ENCODE data around the gene MYO1A.

Gene MYO1A

DNA sequence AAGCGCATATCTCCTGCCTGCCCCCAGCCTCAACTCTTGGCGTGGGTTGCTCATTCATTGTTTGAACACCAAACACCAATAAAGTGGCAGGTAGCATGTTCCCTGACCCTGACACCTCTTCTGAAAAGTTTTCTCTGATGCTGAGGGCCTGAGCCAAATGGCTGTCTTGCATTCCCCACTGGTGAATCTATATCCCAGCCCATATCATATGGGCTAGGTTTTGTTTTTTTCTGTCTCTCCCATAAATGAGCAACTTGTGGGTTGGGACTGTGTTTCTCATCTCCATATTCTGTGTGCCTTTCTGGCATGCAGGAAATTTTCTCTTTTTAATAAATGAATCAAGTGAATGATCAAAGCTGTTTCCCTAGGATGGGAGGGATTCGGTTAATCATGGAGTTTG lies 5.0 kb downstream of the MYO1A start:
- 86% methylated on average over 3 of the region's 3 CpGs for WGBS
- H3K9me3 ChIP-seq (ENCODE audit: insufficient read depth, low read depth, low read length): no peaks in the 10 kb centered on the region
- H3K27me3 ChIP-seq (ENCODE audit: insufficient read depth, low read length): no peaks in the 10 kb centered on the region
- no peaks in the 10 kb centered on the region for H3K4me1 ChIP-seq (ENCODE audit: insufficient read depth, low read length)
- H3K4me3 ChIP-seq (ENCODE audit: low read length): no peak overlapping the region
- H3K36me3 ChIP-seq (ENCODE audit: insufficient read depth, low read length): no peaks in the 10 kb centered on the region
- no peak overlapping the region for H3K27ac ChIP-seq (ENCODE audit: low read depth, low read length)
- no peak overlapping the region for H3K9ac ChIP-seq (ENCODE audit: low read depth, low read length)

DNA sequence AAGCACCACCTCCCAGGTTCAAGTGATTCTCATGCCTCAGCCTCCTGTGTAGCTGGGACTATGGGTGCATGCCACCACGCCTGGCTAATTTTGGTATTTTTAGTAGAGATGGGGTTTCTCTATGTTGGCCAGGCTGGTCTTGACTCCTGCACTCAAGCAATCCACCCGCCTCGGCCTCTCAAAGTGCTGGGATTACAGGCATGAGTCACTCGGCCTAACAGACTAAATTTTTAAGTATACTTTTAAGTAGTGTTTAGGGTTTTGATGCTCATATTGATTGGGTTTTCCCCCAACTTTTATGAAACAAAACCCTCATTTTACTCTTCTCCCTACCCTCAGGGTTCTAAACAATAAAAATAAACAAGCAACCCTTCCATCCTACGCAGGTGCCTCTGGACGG lies 5.5 kb downstream of the MYO1A start:
- 90% methylated on average over 5 of the region's 6 CpGs for WGBS
- no peak overlapping the region for H3K4me3 ChIP-seq (ENCODE audit: low read length)
- H3K4me1 ChIP-seq (ENCODE audit: insufficient read depth, low read length): no peaks in the 10 kb centered on the region
- no peak overlapping the region for H3K27ac ChIP-seq (ENCODE audit: low read depth, low read length)
- H3K36me3 ChIP-seq (ENCODE audit: insufficient read depth, low read length): no peaks in the 10 kb centered on the region
- no peaks in the 10 kb centered on the region for H3K27me3 ChIP-seq (ENCODE audit: insufficient read depth, low read length)
- no peak overlapping the region for H3K9ac ChIP-seq (ENCODE audit: low read depth, low read length)
- no peaks in the 10 kb centered on the region for H3K9me3 ChIP-seq (ENCODE audit: insufficient read depth, low read depth, low read length)

DNA sequence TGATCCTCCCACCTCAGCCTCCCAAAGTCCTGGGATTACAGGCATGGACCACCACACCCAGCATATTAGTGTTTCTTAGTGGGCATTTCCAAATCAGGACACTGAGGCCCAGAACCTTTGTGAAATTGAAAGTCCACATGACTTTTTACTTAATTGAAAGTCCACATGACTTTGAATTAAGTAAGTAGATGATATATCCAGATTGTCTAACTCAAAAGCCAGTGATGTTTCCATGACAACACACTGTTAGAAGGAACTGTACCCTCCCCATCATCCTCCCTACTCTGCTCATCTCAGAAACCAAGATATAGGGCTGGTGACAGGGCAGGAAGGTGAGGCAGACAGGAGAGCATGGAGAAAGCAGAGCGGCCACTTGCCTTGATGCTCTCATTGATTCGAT lies 7.2 kb downstream of the MYO1A start:
- no peaks in the 10 kb centered on the region for H3K27me3 ChIP-seq (ENCODE audit: insufficient read depth, low read length)
- no peaks in the 10 kb centered on the region for H3K4me1 ChIP-seq (ENCODE audit: insufficient read depth, low read length)

GRCh38 chr12:57040750-57041149 lies 9.2 kb downstream of the MYO1A start:
- Histone ChIP-seq H3K36me3 (ENCODE audit: insufficient read depth, low read length) (no peaks in the 10 kb centered on the region), H3K4me3 (ENCODE audit: low read length) (no peak overlapping the region), H3K4me1 (ENCODE audit: insufficient read depth, low read length) (no peaks in the 10 kb centered on the region), H3K27me3 (ENCODE audit: insufficient read depth, low read length) (no peaks in the 10 kb centered on the region), H3K9me3 (ENCODE audit: insufficient read depth, low read depth, low read length) (no peaks in the 10 kb centered on the region), H3K27ac (ENCODE audit: low read depth, low read length) (no peak overlapping the region), H3K9ac (ENCODE audit: low read depth, low read length) (no peak overlapping the region)
- 85% methylated on average over 2 of the region's 2 CpGs for WGBS

More for the DNA sequence above, 7.2 kb downstream of the MYO1A start:
- no peak overlapping the region for H3K4me3 ChIP-seq (ENCODE audit: low read length)
- no peak overlapping the region for H3K27ac ChIP-seq (ENCODE audit: low read depth, low read length)
- no peak overlapping the region for H3K9ac ChIP-seq (ENCODE audit: low read depth, low read length)
- no peaks in the 10 kb centered on the region for H3K9me3 ChIP-seq (ENCODE audit: insufficient read depth, low read depth, low read length)
- WGBS: 97% methylated on average over 2 of the region's 2 CpGs
- H3K36me3 ChIP-seq (ENCODE audit: insufficient read depth, low read length): no peaks in the 10 kb centered on the region

- H3K27me3 ChIP-seq (ENCODE audit: insufficient read depth, low read length): no peaks in the 10 kb centered on the region
- H3K27ac ChIP-seq (ENCODE audit: low read depth, low read length): no peak overlapping the region
- H3K4me1 ChIP-seq (ENCODE audit: insufficient read depth, low read length): no peaks in the 10 kb centered on the region
- H3K9me3 ChIP-seq (ENCODE audit: insufficient read depth, low read depth, low read length): no peaks in the 10 kb centered on the region
- 93% methylated on average over 3 of the region's 4 CpGs for WGBS
- no peak overlapping the region for H3K9ac ChIP-seq (ENCODE audit: low read depth, low read length)
- H3K36me3 ChIP-seq (ENCODE audit: insufficient read depth, low read length): no peaks in the 10 kb centered on the region
- H3K4me3 ChIP-seq (ENCODE audit: low read length): no peak overlapping the region
These were observed 9.7 kb downstream of the MYO1A start for GRCh38 chr12:57040211-57040610.

- no peak overlapping the region for H3K27ac ChIP-seq (ENCODE audit: low read depth, low read length)
- no peaks in the 10 kb centered on the region for H3K27me3 ChIP-seq (ENCODE audit: insufficient read depth, low read length)
- no peak overlapping the region for H3K4me3 ChIP-seq (ENCODE audit: low read length)
- no peak overlapping the region for H3K9ac ChIP-seq (ENCODE audit: low read depth, low read length)
- 92% methylated on average over 9 of the region's 9 CpGs for WGBS
- H3K36me3 ChIP-seq (ENCODE audit: insufficient read depth, low read length): no peaks in the 10 kb centered on the region
- no peaks in the 10 kb centered on the region for H3K4me1 ChIP-seq (ENCODE audit: insufficient read depth, low read length)
- H3K9me3 ChIP-seq (ENCODE audit: insufficient read depth, low read depth, low read length): no peaks in the 10 kb centered on the region
These were observed 10.7 kb downstream of the MYO1A start for GRCh38 chr12:57039016-57039798.

DNA sequence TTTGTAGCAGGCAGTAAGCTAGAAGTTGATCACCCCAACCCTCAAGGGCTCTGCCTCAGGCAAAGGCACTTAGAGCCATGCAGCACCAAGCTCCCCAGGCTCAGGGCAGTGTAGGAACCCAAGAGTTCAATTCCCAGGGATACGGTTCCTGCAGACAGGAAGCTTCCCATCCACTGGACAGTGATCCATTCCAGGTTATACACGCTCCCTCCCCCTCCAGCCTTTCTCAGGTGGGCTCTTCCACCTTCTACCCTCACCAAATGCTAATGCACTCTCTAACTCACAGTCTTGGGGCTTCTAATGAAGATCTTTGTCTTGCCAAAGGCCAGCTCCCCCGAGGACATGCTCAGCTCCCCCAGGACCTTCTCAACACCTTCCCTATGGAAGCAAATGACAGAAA lies 12.7 kb downstream of the MYO1A start:
- H3K9ac ChIP-seq (ENCODE audit: low read depth, low read length): no peak overlapping the region
- no peaks in the 10 kb centered on the region for H3K27me3 ChIP-seq (ENCODE audit: insufficient read depth, low read length)
- no peaks in the 10 kb centered on the region for H3K9me3 ChIP-seq (ENCODE audit: insufficient read depth, low read depth, low read length)
- H3K4me1 ChIP-seq (ENCODE audit: insufficient read depth, low read length): no peaks in the 10 kb centered on the region
- H3K27ac ChIP-seq (ENCODE audit: low read depth, low read length): no peak overlapping the region
- WGBS: 75% methylated on average over 3 of the region's 3 CpGs
- no peak overlapping the region for H3K4me3 ChIP-seq (ENCODE audit: low read length)
- H3K36me3 ChIP-seq (ENCODE audit: insufficient read depth, low read length): no peaks in the 10 kb centered on the region

- no peak overlapping the region for H3K4me3 ChIP-seq (ENCODE audit: low read length)
- no peaks in the 10 kb centered on the region for H3K9me3 ChIP-seq (ENCODE audit: insufficient read depth, low read depth, low read length)
- H3K9ac ChIP-seq (ENCODE audit: low read depth, low read length): no peak overlapping the region
- H3K27me3 ChIP-seq (ENCODE audit: insufficient read depth, low read length): no peaks in the 10 kb centered on the region
- no peak overlapping the region for H3K27ac ChIP-seq (ENCODE audit: low read depth, low read length)
- WGBS: 83% methylated on average over 3 of the region's 3 CpGs
- no peaks in the 10 kb centered on the region for H3K36me3 ChIP-seq (ENCODE audit: insufficient read depth, low read length)
- H3K4me1 ChIP-seq (ENCODE audit: insufficient read depth, low read length): no peaks in the 10 kb centered on the region
These were observed 16.5 kb downstream of the MYO1A start for GRCh38 chr12:57033431-57033830.

- no peaks in the 10 kb centered on the region for H3K36me3 ChIP-seq (ENCODE audit: insufficient read depth, low read length)
- no peaks in the 10 kb centered on the region for H3K4me1 ChIP-seq (ENCODE audit: insufficient read depth, low read length)
- no peak overlapping the region for H3K9ac ChIP-seq (ENCODE audit: low read depth, low read length)
- H3K27ac ChIP-seq (ENCODE audit: low read depth, low read length): no peak overlapping the region
- H3K27me3 ChIP-seq (ENCODE audit: insufficient read depth, low read length): no peaks in the 10 kb centered on the region
- H3K4me3 ChIP-seq (ENCODE audit: low read length): no peak overlapping the region
- no peaks in the 10 kb centered on the region for H3K9me3 ChIP-seq (ENCODE audit: insufficient read depth, low read depth, low read length)
- 80% methylated on average over 7 of the region's 7 CpGs for WGBS
These were observed 18.1 kb downstream of the MYO1A start for GRCh38 chr12:57031789-57032188.

GRCh38 chr12:57031138-57031725 lies 18.7 kb downstream of the MYO1A start:
- no peak overlapping the region for H3K4me3 ChIP-seq (ENCODE audit: low read length)
- no peaks in the 10 kb centered on the region for H3K9me3 ChIP-seq (ENCODE audit: insufficient read depth, low read depth, low read length)
- no peaks in the 10 kb centered on the region for H3K27me3 ChIP-seq (ENCODE audit: insufficient read depth, low read length)
- no peaks in the 10 kb centered on the region for H3K4me1 ChIP-seq (ENCODE audit: insufficient read depth, low read length)
- H3K9ac ChIP-seq (ENCODE audit: low read depth, low read length): no peak overlapping the region
- 54% methylated on average over 2 of the region's 2 CpGs for WGBS
- H3K27ac ChIP-seq (ENCODE audit: low read depth, low read length): no peak overlapping the region
- no peaks in the 10 kb centered on the region for H3K36me3 ChIP-seq (ENCODE audit: insufficient read depth, low read length)

- H3K36me3 ChIP-seq (ENCODE audit: insufficient read depth, low read length): no peaks in the 10 kb centered on the region
- no peak overlapping the region for H3K9ac ChIP-seq (ENCODE audit: low read depth, low read length)
- H3K4me3 ChIP-seq (ENCODE audit: low read length): no peak overlapping the region
- WGBS: 93% methylated on average over 7 of the region's 7 CpGs
- no peaks in the 10 kb centered on the region for H3K4me1 ChIP-seq (ENCODE audit: insufficient read depth, low read length)
- H3K9me3 ChIP-seq (ENCODE audit: insufficient read depth, low read depth, low read length): no peaks in the 10 kb centered on the region
- H3K27ac ChIP-seq (ENCODE audit: low read depth, low read length): no peak overlapping the region
- no peaks in the 10 kb centered on the region for H3K27me3 ChIP-seq (ENCODE audit: insufficient read depth, low read length)
These were observed 20.5 kb downstream of the MYO1A start for GRCh38 chr12:57029457-57029856.
